NK-92 treated with Interleukin-12 subunit alpha and Interleukin-12 subunit beta, amount 100 ng/mL, for 24 hours (cell line): ENCODE results near the gene TNMD.

ENCODE experiments used
- DNase-seq: peaks from one replicate; lab custom pipeline; 2025; lab: John Stamatoyannopoulos, UW

Gene TNMD

DNA sequence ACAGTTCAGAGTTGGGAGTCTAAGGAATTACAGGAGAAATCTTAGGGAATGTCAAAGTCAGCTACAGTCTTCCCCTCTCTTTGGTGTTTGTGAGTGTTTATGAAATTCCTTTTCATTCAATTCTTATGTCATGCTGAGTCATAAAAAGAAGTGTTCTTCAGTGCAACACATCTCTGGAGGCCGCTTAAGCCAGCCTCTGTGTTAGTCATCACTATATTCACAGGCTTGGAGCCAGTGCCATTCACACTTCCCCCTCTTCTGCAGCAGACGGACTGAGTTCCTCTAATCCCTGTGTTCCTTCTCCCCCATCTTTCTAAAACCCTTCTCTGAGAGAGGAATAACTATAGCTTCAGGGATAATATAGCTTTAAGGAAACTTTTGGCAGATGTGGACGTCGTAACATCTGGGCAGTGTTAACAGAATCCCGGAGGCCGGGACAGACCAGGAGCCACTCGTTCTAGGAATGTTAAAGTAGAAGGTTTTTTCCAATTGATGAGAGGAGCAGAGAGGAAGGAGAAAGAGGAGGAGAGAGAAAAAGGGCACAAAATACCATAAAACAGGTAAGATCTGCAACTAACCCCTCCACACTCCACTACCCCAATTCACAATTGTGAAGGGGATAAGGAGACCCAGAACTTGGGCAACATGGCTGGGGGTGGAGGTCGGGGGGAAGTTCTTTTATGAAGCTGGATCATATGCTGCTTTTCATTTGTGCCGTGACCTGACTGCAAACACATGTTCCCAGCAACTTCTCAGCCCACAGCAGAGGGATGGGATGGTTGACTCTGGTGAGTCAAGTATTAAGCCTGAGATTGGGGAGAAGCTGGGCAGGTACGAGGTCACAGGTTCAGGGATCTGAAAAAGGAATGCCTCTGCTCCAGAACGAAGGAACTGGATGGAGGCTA is 59.5 kb downstream of the TNMD start, which contains the start of gene SRPX2:
Gene SRPX2, plus strand, starts transcription at position 244 of the 905 bp plus-strand sequence. CDS start 2,124 bp downstream, outside the sequence.
- DNase-seq = no peak

DNA sequence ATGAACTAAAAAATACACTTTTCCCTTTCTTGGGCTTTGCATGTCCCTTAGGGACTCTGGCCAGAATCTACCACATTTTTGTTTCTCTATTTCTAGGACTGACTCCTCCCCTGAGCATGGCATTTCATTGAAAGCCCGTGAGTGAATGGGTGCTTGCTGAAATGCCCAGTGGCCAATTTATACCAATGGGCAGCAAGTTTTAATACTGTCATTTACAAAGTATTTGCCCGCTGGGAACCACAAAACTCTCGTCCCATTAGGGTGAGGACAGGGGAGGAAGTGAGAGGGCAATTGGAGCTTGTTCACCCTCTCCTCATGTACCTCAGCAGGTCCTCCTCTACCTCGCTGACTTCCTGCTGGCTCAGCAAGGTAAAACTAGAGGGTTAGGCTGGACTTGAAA is 60.4 kb downstream of the TNMD start:
- DNase-seq = no peak

DNA sequence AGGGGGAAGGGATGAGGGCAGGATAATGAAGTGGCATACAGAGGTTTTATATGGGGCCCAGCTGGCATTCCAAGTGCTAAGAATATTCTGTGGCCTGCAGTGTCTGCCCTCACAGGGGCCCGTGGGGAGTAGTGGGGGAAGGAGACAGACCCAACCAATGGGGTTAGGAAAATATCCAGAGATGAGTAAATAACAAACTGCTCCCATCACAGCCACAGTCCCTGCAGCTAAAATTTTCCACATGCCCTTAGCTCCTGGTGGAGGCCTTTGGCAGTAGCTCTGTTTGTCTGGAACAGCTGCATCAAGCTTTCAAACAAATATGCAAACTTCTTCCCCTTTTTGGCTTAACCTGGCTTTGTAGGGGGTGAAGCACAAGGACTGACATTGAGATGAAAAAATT is 62.4 kb downstream of the TNMD start:
- no peak for DNase-seq

DNA sequence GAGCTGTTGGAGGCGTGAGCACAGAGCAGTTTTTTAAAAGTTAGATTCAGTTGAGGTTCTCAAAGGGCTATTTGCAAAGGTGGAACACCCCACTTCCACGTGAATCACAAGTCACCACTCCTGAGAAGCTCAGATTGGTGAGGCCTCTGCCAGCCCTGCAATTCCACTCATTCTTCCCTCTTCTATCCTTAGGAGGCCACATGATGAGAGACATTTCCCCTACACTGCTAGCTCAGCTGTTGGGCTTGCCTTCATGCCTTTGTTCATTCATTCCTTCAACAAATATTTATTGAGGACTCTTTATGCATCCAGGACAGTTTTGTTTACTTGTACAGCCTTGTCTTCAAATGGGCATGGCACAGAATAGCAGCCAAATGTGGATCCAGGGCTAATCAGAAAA is 63.0 kb downstream of the TNMD start:
- no peak for DNase-seq

DNA sequence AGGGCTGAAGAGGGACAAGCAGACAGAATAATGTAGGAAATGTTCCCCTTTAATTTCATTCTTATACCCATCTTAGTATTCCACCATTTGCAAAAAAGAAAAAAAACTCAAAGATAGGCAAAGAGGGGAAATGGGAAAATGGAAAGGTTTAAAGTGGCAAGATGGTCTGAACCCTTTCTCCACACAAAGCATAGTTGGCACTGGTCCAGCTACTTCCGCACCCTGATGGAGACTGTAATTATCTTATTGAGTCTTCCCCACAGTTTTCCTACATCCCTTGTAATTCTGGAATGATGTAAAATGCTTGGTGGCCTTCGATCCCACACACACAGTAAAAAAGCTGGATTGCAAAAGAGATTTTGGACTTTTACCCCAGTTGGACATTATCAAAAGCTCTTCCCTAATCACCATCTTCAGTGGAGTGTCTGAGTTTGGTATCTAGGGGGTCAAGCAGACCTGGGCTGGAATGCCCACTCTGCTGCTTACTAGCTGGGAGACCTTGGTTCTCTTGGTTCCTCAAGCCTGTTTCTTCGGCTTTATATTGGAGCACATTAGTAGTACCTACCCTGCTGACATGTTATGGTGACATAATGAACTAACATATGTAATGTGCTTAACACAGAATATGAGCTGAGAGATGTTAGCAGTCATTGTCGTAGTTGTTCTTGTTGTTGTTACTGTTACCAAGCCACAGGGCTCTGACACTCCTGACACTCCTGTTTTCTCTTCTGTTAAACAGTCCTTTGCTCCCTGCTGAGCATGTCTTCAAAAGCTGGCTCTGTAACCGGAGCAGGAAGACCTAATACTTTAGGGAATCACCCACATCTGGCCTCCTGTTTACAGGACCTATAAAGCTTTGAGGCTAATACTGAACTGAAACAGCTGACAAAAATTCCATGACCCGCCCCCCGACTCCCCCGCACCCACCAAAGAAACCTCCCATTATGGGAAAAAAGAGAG is 64.0 kb downstream of the TNMD start:
- no peak for DNase-seq
